GM18873 (cell line): ENCODE results near the gene LBX2.
"Not testable (repeated sequence)": the region's sequence is repeated elsewhere in the genome, so short reads cannot be mapped to it uniquely, and the experiment has no call there.

Experiments used
- ATAC-seq: cut with Tn5 transposase; IDR thresholded peaks from one replicate; pipeline ENCODE4 v1.9.1; 2021; ENCODE audit warnings: mild to moderate bottlenecking, moderate library complexity, moderate number of reproducible peaks; ENCODE audit not compliant: unreplicated experiment, low FRiP score

Gene LBX2

GRCh38 chr2:74488643-74489481 lies 10.5 kb downstream of the LBX2 start:
- ATAC-seq, result no peak

- no peak for ATAC-seq
These were observed 13.3 kb downstream of the LBX2 start for GRCh38 chr2:74486141-74486540.

GRCh38 chr2:74483675-74484164 lies 15.7 kb downstream of the LBX2 start:
- not testable (repeated sequence) for ATAC-seq

- ATAC-seq, result peak; percentile 80
These were observed 16.4 kb downstream of the LBX2 start, which contains the start of the genes CCDC142 and TTC31 for GRCh38 chr2:74482801-74483674. CCDC142 (minus strand) TSS chr2:74482998; CDS start chr2:74482837, 161 bp downstream. TTC31 (plus strand) TSS chr2:74483081; CDS start chr2:74483096, 15 bp downstream.

- ATAC-seq, result peak; percentile 29
These were observed 17.2 kb downstream of the LBX2 start for GRCh38 chr2:74481961-74482800.

GRCh38 chr2:74481431-74481830 lies 18.0 kb downstream of the LBX2 start:
- no peak for ATAC-seq

GRCh38 chr2:74474899-74475298 lies 24.5 kb downstream of the LBX2 start:
- no peak for ATAC-seq

- ATAC-seq, result no peak
These were observed 24.9 kb downstream of the LBX2 start for GRCh38 chr2:74474481-74474880.

GRCh38 chr2:74472945-74473258 lies 26.5 kb downstream of the LBX2 start:
- no peak for ATAC-seq

GRCh38 chr2:74472086-74472944 lies 27.1 kb downstream of the LBX2 start, which contains the start of gene MRPL53:
MRPL53 (minus strand) TSS chr2:74472680; CDS start chr2:74472660, 20 bp downstream.
- peak; percentile 68 for ATAC-seq

GRCh38 chr2:74471332-74472065 lies 27.9 kb downstream of the LBX2 start:
- no peak for ATAC-seq

GRCh38 chr2:74470742-74471141 lies 28.7 kb downstream of the LBX2 start:
- not testable (repeated sequence) for ATAC-seq

- no peak for ATAC-seq
These were observed 35.0 kb downstream of the LBX2 start for GRCh38 chr2:74464406-74464805.

- no peak for ATAC-seq
These were observed 36.7 kb downstream of the LBX2 start for GRCh38 chr2:74462786-74463105.

GRCh38 chr2:74462054-74462785 lies 37.2 kb downstream of the LBX2 start:
- no peak for ATAC-seq

GRCh38 chr2:74461187-74462053 lies 38.0 kb downstream of the LBX2 start:
- ATAC-seq, result no peak

- not testable (repeated sequence) for ATAC-seq
These were observed 39.2 kb downstream of the LBX2 start for GRCh38 chr2:74460187-74460586.
